Measurements from ENCODE around the gene SPRR5.

Gene SPRR5

GRCh38 chr1:152946248-152946647, 758 bp upstream of the SPRR5 start:
- no peak for DNase-seq

DNA sequence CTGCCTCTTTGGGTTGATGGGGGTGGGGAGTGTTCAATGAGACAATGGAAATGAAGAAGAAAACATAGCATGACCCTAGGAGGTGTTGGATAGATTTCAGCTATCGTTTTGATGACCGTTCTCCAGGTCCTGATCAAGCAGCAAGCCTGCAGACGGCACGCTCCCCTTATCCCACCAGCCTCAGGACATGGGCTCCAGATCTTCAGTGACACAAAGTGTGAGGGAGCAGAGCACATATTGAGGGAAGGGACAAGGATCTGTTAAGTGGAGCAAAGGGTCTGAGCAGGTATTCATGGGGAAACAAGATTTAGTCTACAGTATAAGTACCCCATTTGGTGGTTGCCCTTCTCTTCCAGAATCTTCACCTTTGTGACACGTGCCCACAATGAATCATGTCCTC, 4.7 kb downstream of the SPRR5 start:
- no peak for DNase-seq

- DNase-seq: no peak
Measured at GRCh38 chr1:152953761-152954160, 6.8 kb downstream of the SPRR5 start.

- DNase-seq: no peak
Measured at GRCh38 chr1:152954436-152954835, 7.4 kb downstream of the SPRR5 start.

DNA sequence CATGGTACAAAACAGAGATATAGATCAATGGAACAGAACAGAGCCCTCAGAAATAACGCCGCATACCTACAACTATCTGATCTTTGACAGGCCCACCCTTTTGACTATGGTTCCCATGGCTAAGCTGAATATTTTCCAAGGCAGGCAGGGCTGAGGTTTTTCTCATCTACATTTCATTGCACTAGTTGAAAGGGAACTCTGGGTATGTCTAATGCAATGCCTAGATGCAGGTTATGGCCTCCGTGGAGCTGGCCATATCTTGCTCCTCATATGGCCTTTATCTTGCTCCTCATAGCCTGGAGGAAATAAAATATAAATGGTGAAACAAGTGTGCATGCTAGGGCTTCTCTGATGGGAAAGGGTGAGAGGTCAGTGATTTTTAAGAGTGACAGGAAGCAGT, 10.6 kb downstream of the SPRR5 start:
- DNase-seq: no peak

DNA sequence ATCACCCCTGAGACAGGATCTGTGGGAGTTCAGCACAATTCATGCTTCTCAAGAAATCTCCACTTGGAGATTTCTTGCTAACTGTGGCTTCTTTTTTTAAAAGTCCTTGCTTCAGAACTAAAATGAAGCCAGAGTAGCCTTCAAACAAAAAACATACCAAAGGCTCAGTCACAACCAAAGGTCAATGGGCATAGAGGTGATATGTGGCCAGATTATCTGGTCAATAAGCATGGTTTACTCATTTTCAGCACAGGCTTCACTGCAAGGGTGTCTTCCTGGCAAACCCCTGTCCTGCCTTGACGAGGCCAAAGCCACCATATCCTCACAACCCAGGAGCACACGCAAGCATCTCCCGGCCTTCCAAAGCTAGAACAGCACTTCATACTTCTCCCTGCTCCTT, 12.3 kb downstream of the SPRR5 start:
- DNase-seq: no peak

- DNase-seq: no peak
Measured at GRCh38 chr1:152959801-152960451, 12.9 kb downstream of the SPRR5 start.

DNA sequence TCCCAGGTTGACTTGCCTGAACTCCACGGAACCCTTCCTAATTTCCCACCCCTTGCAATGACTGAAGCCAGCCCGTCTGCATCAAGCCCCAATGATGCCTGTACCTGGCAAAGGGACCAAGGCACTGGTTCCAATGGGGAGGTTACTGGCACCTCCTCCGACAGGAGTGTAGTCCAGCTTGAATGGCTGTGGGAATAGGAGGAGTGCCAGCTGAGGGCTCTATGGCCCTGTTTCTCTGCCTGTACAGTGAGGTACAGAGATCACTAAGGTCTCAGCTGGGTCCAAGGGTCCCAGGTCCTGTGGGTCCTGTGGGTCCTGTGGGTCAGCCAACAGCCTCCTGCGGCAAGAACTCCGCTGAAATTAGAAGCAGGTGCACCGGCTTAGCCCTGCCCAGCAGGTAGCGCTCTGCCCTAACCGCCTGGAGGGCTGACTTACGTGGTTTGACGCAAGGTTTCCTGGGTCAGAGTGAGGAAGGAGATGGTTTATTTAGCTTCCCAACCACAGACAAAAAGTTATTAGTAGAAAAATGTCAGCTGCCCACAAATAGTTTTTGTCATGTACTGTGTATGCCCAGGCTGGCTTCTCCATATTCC, 13.5 kb downstream of the SPRR5 start:
- DNase-seq: no peak

- DNase-seq: no peak
Measured at GRCh38 chr1:152961226-152961891, 14.4 kb downstream of the SPRR5 start.

- no peak for DNase-seq
Measured at GRCh38 chr1:152962876-152963415, 15.9 kb downstream of the SPRR5 start.

DNA sequence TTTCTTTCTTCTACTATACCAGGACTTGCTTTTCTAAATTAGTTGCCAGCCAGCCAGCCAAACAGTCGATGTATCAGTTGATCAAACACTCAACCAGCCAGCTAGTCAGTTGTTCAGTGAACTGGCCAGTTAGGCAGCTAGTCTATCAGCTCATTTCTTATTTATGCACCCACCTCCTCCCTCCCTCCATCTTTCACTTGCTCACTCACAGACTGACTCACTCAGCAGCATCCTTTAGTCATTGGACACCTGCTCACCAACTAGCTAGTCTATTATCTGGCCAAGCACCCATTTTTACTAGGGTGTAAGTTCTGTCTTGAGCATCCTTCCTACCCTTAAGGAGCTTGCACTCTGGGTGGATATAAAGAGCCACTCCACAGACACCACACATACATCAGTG, 17.5 kb downstream of the SPRR5 start:
- no peak for DNase-seq

DNA sequence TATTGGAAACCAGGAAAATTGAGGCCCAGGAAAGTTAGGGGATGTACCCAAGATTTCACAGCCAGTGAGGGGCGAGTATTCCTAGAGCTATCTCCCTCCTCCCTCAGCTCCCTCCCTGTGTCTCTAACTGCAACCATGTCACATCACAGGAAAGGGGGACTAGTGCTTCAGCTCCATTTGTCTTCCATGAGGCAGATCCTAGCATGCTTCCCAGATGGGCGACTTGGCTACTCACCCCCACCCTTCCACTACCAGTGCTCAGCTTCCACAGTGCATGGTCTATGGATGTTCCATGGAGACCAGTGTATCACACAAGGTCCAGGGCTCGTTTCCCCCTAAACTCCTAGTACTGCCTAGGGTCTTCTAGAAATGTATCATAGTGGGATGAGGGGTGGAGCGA, 18.8 kb downstream of the SPRR5 start:
- no peak for DNase-seq

DNA sequence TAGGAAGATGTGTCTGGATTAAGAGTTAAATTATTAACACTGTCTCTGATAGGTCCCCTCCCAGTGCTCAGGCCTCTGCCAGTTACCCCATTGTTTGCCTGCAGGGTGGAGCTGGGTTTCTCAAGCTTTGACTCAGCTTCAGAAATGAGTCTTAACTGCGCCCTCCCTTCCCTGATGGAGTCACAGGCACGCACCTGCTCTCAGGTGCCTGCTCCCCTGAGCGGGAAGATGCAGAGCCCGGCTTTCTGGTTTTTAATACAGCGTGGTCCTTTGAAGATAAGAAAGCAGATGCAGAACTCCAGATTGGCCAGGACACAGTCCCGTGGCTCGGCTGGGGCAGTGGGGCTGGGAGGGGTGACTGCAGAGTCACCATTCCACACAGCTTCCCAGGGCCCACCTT, 20.2 kb downstream of the SPRR5 start:
- DNase-seq: no peak

- DNase-seq: no peak
Measured at GRCh38 chr1:152968248-152968647, 21.2 kb downstream of the SPRR5 start.

DNA sequence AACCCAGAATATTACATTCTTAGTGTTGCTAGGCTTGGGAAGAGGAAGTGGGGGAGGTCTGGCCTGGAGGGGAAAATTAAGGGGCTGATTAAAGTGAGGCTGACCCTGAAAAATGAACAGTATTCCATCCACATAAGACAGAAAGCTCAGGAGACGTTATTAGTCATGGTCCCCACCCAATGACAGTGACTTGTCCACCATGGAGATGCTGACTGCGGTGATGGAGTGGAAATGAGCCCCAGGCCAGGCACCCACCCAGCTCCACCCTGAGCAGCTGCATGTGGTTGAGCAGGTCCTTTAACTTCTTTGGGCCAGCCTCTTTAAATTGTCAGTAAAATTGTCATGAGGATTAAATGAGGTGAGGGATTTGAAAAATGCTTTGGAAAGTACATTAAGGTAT, 22.0 kb downstream of the SPRR5 start:
- DNase-seq: no peak

DNA sequence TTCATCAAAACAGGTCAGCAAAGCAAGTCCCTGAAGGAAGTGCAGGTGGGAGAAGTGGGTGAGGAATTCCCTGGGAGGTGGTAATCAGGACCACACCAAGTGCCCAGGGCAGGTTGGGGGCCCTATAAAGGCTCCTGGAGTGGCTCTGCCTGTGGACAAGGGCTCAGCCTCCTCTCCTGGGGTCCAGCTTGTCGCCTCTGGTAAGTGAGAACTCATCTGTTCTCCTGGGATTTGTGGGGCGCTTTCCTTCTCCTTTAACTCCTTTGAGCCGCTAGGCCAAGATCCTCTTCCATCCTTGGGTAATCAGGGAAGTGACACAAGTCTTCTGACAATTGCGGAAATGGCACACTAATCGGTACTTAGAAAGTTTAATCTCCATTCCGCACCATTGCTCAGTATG, 23.5 kb downstream of the SPRR5 start, which contains the start of gene SPRR4:
Gene SPRR4 (plus strand): TSS at position 154 of the 400 bp plus-strand sequence. CDS start 1,243 bp downstream, outside the sequence.
- no peak for DNase-seq

- no peak for DNase-seq
Measured at GRCh38 chr1:152972196-152972886, 25.3 kb downstream of the SPRR5 start.

DNA sequence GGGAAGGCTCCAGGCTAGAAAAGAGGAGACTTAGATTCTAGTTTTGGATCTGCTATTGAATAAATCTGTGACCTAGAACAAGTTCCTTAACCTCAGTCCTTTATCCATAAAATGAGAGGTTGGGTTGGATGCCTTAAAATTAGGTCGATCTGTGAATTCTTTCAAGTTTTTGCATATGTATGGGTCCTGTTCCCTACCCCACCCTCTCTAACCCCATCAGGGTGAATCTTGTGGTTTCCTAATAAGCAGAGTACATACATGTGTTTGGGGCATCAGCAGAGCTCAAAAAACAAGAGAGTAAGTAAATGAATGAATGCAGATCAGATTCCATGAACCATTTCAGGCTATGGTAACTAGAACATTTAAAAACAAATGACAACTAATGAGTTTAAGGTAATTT, 29.7 kb downstream of the SPRR5 start:
- no peak for DNase-seq

GRCh38 chr1:152977614-152978013, 30.6 kb downstream of the SPRR5 start:
- no peak for DNase-seq

GRCh38 chr1:152980676-152981075, 33.7 kb downstream of the SPRR5 start:
- DNase-seq: no peak

- DNase-seq: no peak
Measured at GRCh38 chr1:152981146-152981871, 34.3 kb downstream of the SPRR5 start.

Measured in amygdala (tissue), 56 donors.